Omental fat pad (tissue), 4 donors: Measurements from ENCODE around the gene KCNH5. TPM values are rescaled to one million over a fixed set of nuclear protein-coding genes. Genes with fewer than 3 reads are reported as not detected.
A peak's percentile ranks its signal among the peaks of the same experiment; 100 is the strongest.

ENCODE experiments used
- ATAC-seq: fragments of 150-250 bp; one replicate; pipeline ENCODE4 v1.9.1; 2016; ENCODE audit warnings: mild to moderate bottlenecking, moderate library complexity; ENCODE audit not compliant: low FRiP score
- DNase-seq: peaks from one replicate; pipeline ENCODE4 v3.0.0-alpha.2; 2019; ENCODE audit warnings: low spot score
- total RNA-seq, 4 donors: library from RNA; depleted of rRNA; stranded (reverse); fragments of >200 nt; gene quantifications; one replicate each; pipeline ENCODE4 v1.1.0, GENCODE V29; 2016
- TF ChIP-seq, protein P1 (sequence below), 3 donors: fragments of 450-650 bp; IDR thresholded peaks; one replicate each; pipeline ENCODE4 v1.5.1; 2016 to 2017; ENCODE audit warnings: antibody characterized with exemption in 3 of 3, mild to moderate bottlenecking in 3 of 3, moderate library complexity in 2 of 3

The KCNH5 gene
- total RNA-seq, 4 donors from 2014 or later, result 1.1 to 6.2 (median 1.1) TPM; not detected in 1

DNA sequence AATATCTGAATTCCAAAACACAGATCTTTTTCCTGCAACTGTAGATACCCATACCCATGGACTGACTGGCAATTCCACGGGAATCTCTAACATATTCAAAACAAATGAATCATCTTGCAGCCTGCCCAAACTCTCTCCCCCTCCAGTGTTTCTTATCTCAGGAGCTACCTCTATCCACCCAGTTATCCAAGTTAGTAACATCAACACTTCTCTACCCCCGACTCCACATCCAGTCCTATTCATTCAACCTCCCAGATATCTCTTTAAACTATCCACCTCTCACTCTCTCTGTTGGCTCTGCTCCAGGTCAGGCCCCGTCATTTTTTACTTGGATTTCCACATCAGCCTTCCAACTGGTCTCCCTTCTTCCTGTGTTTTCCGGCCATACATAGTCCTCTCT lies 6.7 kb upstream of the KCNH5 start:
- TF ChIP-seq, protein P1, sequence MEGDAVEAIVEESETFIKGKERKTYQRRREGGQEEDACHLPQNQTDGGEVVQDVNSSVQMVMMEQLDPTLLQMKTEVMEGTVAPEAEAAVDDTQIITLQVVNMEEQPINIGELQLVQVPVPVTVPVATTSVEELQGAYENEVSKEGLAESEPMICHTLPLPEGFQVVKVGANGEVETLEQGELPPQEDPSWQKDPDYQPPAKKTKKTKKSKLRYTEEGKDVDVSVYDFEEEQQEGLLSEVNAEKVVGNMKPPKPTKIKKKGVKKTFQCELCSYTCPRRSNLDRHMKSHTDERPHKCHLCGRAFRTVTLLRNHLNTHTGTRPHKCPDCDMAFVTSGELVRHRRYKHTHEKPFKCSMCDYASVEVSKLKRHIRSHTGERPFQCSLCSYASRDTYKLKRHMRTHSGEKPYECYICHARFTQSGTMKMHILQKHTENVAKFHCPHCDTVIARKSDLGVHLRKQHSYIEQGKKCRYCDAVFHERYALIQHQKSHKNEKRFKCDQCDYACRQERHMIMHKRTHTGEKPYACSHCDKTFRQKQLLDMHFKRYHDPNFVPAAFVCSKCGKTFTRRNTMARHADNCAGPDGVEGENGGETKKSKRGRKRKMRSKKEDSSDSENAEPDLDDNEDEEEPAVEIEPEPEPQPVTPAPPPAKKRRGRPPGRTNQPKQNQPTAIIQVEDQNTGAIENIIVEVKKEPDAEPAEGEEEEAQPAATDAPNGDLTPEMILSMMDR (IDR thresholded peaks at IDR 0.05), result no peak
- ATAC-seq (peak; percentile 85), DNase-seq (no peak)

DNA sequence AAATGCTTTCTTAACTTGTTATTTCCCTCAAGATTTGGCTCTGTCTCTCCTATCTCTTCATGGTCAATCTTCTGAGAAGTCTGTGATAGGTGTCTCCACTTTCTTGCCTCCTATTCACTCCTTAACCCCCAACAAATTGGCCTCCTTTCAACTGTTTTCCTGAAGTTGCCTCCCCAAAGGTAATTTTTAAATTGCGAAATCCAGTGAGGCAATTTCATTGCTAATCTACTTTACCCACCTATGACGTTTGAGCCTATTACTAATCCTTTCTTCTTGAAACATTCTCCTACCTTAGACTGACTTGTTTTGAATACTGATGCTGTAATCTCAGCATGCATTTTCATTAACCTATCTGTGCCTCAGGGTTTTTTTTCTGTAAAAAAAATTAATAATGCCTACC lies 6.0 kb upstream of the KCNH5 start:
- TF ChIP-seq, protein P1 (IDR thresholded peaks at IDR 0.05), result no peak

DNA sequence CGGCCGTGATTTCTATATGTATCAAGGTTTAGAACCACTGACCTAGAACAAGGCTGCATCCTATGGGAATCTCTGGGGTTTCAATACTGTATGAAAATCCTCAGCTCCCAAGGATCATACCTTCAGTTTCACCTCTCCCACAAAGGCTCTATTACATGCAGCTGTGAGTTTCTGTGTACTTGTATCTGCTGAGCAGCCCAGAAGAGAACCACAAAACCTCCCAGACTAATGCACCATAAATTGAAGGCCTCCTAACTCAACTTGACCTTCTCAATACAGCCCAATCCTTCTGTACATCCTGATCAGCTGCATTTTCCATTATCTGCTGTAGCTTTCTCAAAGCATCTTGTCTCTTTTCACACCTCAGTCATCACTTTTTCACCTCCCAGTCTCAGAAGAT lies 5.4 kb upstream of the KCNH5 start:
- TF ChIP-seq, protein P1 (IDR thresholded peaks at IDR 0.05), result no peak
- ATAC-seq (no peak), DNase-seq (no peak)

More for the DNA sequence above, 6.0 kb upstream of the KCNH5 start:
- no peak for DNase-seq
- peak; percentile 84 for ATAC-seq

DNA sequence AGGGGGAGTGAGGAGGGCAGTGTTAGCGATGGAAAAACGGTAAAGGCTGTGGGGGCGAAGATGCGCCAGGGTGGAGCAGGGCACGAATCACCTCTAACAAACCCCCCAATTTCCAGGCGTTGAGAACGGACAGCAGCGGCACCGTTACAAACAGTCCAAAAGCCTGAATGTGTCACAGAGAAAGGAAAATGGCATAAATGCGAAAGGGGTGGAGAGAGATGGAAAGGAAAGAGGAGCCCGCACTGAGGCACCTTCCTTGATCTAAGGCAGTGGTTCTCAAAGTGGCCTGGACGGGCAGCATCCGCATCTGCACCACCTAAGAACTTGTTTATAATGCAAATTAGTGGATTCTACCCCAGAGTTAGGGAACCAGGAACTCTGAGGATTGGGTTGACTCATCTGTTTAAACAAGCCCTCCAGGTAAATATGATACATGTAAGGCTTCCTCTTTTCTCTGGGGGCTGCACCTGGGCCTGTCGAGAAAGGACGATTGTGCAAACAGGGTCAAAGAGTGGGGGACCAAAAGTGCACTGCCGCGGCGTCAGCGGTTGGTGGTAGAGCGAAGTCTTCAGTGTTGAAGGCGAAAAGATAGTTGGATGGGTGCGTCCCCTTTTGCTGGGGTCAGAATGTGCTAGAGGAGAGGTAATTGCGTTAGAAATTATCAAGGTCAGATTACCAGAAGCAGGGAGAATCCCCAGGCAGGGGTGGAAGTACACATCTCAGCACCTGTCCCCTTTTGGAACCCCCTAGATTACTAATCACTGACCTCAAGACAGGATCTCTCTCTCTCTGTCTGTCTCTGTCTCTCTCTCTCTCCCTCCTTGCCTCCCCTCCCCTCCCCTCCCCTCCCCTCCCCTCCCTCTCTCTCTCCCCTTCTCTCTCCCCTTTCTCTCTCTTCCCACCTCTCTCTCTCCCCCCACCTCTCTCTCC lies 1.3 kb upstream of the KCNH5 start:
- no peak for DNase-seq
- TF ChIP-seq, protein P1 (IDR thresholded peaks at IDR 0.05), result no peak
- peak; percentile 9 for ATAC-seq

DNA sequence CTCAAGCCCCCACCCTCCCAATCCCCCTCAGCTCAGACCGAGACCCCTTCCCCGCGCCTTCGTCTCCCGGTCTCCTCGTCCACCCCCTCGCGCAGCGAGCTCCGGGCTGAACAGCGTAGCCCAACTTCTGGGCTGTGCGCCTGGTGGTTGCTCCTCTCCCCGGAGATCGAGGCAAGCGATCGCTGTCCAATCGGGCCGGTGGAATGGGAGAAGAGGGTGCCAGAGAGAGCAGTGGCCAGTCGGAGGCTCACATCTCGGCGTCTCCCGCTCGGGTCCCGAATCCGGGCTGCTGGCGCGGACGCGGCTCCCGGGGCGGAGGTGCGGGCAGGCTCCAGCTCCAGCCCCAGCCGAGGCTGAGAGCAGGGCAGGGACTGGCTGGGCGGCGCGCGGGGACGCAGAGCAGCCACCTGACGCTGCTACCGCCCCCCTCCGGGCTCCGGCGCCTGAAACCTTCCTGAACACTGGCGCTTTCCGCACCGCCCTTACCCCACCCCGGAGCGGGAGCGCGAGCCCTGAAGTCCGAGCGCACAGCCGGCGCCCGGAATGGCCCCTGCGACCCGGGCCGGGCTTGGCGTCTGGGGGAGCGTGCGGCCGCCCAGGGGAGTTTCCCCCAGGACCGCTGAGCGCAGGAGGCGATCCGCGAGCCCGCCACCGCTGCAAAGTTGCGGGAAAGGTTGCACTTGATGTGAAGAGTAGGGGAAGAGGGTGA lies 508 bp upstream of the KCNH5 start:
- TF ChIP-seq, protein P1 (IDR thresholded peaks at IDR 0.05), result no peak
- DNase-seq (no peak), ATAC-seq (peak; percentile 68)

DNA sequence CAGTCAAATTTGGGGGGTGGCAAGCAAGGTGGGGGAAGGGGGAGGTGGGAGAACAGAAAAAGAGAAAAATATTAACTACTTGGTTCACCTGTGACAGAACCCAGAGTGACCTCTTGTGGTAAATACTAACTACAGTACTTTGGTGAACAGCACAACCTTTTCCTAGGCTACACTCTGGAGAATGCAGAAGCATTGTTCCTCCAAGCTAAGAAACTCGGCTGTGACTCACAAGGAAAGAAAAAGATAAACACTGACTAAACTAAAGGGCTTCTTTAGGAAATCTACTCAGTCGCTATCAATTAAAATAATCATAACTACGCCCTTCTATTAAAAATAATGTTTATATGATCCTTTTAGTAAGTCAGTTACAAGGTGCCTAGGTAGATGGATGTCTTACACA lies 5.4 kb downstream of the KCNH5 start:
- TF ChIP-seq, protein P1 (IDR thresholded peaks at IDR 0.05), result no peak
- ATAC-seq, result peak; percentile 90

More for the DNA sequence above, 5.4 kb downstream of the KCNH5 start:
- no peak for DNase-seq
